Heart left ventricle (tissue), 16 donors: ENCODE results near the gene SMAD3. TPM values are rescaled to one million over a fixed set of nuclear protein-coding genes. Genes with fewer than 3 reads are reported as not detected.
A peak's percentile ranks its signal among the peaks of the same experiment; 100 is the strongest.

Experiments
- ATAC-seq, 4 donors: fragments of 200-7000 bp; cut with Tn5 transposase; one replicate each; pipeline ENCODE4 v1.9.1; 2020 to 2022; ENCODE audit warnings: moderate library complexity in 4 of 4, mild to moderate bottlenecking in 3 of 4, moderate number of reproducible peaks in 1 of 4
- DNase-seq, 5 donors: peaks; one replicate each; pipeline ENCODE4 v3.0.0-alpha.2; 2020
- H3K27ac ChIP-seq, 12 donors: fragments of 200-600 bp; sonication (generic) in 4 of 12; one replicate each; pipeline versions ENCODE4 v1.5.0 to v1.8.0; 2016 to 2022; ENCODE audit warnings: mild to moderate bottlenecking in 2 of 12
- H3K27me3 ChIP-seq, 9 donors: fragments of 200-600 bp; sonication (generic) in 2 of 9; one replicate each; pipeline versions ENCODE4 v1.5.1 to v1.8.0; 2016 to 2022; ENCODE audit warnings: mild to moderate bottlenecking in 3 of 9
- H3K36me3 ChIP-seq, 9 donors: fragments of 200-600 bp; sonication (generic) in 2 of 9; one replicate each; pipeline versions ENCODE4 v1.5.0 to v1.8.0; 2018 to 2022; ENCODE audit warnings: mild to moderate bottlenecking in 2 of 9
- H3K4me1 ChIP-seq, 12 donors: fragments of 200-600 bp; sonication (generic) in 4 of 12; one replicate each; pipeline versions ENCODE4 v1.5.0 to v1.8.0; 2016 to 2022; ENCODE audit warnings: mild to moderate bottlenecking in 3 of 12
- H3K4me3 ChIP-seq, 12 donors: fragments of 200-600 bp; sonication (generic) in 4 of 12; one replicate each; pipeline versions ENCODE4 v1.5.0 to v1.8.0; 2017 to 2022; ENCODE audit warnings: mild to moderate bottlenecking in 9 of 12, moderate library complexity in 4 of 12
- H3K9me3 ChIP-seq, 12 donors: fragments of 200-600 bp; sonication (generic) in 4 of 12; one replicate each; pipeline versions ENCODE4 v1.5.0 to v1.8.0; 2016 to 2022; ENCODE audit warnings: mild to moderate bottlenecking in 1 of 12
- POLR2A ChIP-seq, 2 donors: fragments of 450-650 bp; IDR thresholded peaks; one replicate each; pipeline ENCODE4 v1.6.1; 2017; ENCODE audit warnings: antibody characterized with exemption in 2 of 2, mild to moderate bottlenecking in 2 of 2, moderate library complexity in 2 of 2
- WGBS, 4 donors: extraction: QIAGEN DNeasy Blood & Tissue Kit in 2 of 4; methylation state at CpG; one replicate each; pipeline versions ENCODE4 v1.1.5 to v1.1.7; 2013 to 2018; 5-methylcytosine and 5-hydroxymethylcytosine counted together
- intact Hi-C, 10 donors: fragments of 100-400 bp; cut with DNase I; formaldehyde crosslinking; loops; one replicate each; pipeline versions ENCODE4 v1.11.1 to v1.14.2; 2022
- polyA plus RNA-seq, 2 donors: library from polyadenylated mRNA; stranded (reverse); fragments of 200-250 nt; gene quantifications; one replicate each; pipeline ENCODE4 v1.2.3, GENCODE V29; 2013
- total RNA-seq, 9 donors: library from RNA; depleted of rRNA in 2 of 9; stranded (reverse); fragments of >200 nt in 2 of 9; fragmentation: NEBNext Ultra II Directional in 3 of 9; extraction: Animal tissue kit (Norgen Biotek cat#: 25700) in 3 of 9; gene quantifications; one replicate each; pipeline versions ENCODE4 v1.1.0 to v1.2.4, GENCODE V29; 2016 to 2023
- TF ChIP-seq, protein P1 (sequence below), 12 donors: fragments of 200-600 bp; sonication (generic) in 4 of 12; IDR thresholded peaks; one replicate each; pipeline versions ENCODE4 v1.5.0 to v1.8.0; 2018 to 2022; ENCODE audit warnings: antibody characterized with exemption in 12 of 12, mild to moderate bottlenecking in 5 of 12
- donor health status: ischemic (EF 13 %, LVEDD 7.1; RV severe dilation, severe dysfunction).
- donor health status: healthy with polysubstance abuse.
- donor health status: DM: no; HTN: yes; CAD: no.
- donor health status: DM: no; HTN: no; CAD: no.
- donor health status: ischemic (EF 25% LVEDD 6.9; RV normal size, moderate dysfunction).
- donor health status: ischemic (EF 25% LVEDD 5.7; RV mildly dilated, moderate dysfunction).
- donor health status: healthy.
- donor health status: DM: yes; HTN: yes; CAD: no.
- donor health status: ischemic (EF 35%, LVEDD 5.7; RV mildly dilated, moderate dysfunction).
- donor health status: nonischemic (EF 11% LVEDD 7.7; RV severe dilation, severe dysfunction).
- donor health status: DM: yes; HTN: yes; CAD: no.
- donor health status: PGD.
- donor health status: ischemic (EF 29% LVEDD 5.4; RV normal size, mild dysfunction).
- donor health status: nonischemic (EF 23%, LVEDD 6.1; RV moderate dilation, normal function).

Gene SMAD3
- total and polyA plus RNA-seq, 11 donors = 5.6 to 34.3 (median 15.3) TPM

DNA sequence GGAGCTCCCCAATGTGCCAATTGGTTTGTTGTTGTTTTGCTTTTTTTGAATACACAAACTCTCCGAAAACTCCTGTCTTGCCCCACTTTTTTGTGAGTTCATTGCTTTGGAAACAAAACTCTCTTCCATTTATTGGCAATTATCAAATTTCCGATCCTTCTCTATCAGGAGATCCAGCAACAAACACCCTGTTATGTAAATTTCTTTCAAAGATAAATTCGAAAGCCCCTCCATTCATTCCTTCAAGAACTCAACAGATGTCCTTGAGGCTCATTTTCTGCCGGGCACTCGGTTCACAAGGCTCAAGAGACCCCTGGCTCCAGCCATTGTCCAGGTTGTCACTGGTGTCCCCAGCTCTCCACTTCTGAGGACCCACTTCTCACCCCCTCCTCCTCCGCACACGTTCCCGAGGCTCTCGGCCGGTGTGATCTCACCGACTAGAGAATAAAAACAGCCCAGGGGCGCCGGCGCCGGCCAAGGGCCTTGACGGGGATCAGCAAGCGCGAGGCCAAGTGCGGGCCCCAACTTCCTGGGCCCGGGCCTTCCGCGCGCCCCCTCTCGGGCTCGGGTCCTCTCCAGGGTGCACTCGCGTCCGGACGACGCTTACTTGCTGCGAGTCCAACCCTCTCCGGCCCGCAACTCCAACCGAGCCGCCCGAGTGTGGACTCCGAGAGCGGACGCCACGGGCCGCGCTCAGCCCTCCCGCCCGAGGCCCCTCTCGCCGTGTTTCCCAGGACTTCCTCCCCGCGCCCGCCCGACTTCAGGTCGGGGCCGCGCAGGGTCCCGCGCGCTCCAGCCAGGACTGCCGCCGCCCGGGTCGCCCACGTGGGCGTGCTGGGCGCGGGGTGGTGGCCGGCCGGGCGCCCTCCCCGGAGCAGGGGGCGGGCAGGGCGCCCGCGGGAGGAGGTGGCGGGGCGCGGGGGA, 533 bp upstream of the SMAD3 start:
- H3K4me1 ChIP-seq = peaks cover 5 to 44% (median 27%) of the 10 kb centered on the region in 12 donors
- intact Hi-C loops = loop anchor here in 9 of 10 donors (2.0 to 10.0 kb wide), 14 partner anchors 42 to 240 kb away; partner anchors contain the start of genes AAGAB (in 7 of the 9) and IQCH (in 7 of the 9)
- no peaks in the 10 kb centered on the region for H3K9me3 ChIP-seq
- TF ChIP-seq POLR2A (IDR thresholded peaks at IDR 0.05) = no peak
- TF ChIP-seq, protein P1, sequence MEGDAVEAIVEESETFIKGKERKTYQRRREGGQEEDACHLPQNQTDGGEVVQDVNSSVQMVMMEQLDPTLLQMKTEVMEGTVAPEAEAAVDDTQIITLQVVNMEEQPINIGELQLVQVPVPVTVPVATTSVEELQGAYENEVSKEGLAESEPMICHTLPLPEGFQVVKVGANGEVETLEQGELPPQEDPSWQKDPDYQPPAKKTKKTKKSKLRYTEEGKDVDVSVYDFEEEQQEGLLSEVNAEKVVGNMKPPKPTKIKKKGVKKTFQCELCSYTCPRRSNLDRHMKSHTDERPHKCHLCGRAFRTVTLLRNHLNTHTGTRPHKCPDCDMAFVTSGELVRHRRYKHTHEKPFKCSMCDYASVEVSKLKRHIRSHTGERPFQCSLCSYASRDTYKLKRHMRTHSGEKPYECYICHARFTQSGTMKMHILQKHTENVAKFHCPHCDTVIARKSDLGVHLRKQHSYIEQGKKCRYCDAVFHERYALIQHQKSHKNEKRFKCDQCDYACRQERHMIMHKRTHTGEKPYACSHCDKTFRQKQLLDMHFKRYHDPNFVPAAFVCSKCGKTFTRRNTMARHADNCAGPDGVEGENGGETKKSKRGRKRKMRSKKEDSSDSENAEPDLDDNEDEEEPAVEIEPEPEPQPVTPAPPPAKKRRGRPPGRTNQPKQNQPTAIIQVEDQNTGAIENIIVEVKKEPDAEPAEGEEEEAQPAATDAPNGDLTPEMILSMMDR (IDR thresholded peaks at IDR 0.05) = peak in 3 of 12 donors; percentile 17 to 22 (median 21)
- ATAC-seq (no peak), DNase-seq (peak in 2 of 5 donors; percentile 68 to 87)
- H3K36me3 ChIP-seq = no peaks in the 10 kb centered on the region
- peak overlapping the region; percentile 77 to 96 (median 92) for H3K27ac ChIP-seq
- no peaks in the 10 kb centered on the region for H3K27me3 ChIP-seq
- WGBS, 4 donors = 4 to 13% (median 6%) methylated on average over 27 to 75 of the region's 75 CpGs
- H3K4me3 ChIP-seq = peak overlapping the region; percentile 78 to 95 (median 88)

DNA sequence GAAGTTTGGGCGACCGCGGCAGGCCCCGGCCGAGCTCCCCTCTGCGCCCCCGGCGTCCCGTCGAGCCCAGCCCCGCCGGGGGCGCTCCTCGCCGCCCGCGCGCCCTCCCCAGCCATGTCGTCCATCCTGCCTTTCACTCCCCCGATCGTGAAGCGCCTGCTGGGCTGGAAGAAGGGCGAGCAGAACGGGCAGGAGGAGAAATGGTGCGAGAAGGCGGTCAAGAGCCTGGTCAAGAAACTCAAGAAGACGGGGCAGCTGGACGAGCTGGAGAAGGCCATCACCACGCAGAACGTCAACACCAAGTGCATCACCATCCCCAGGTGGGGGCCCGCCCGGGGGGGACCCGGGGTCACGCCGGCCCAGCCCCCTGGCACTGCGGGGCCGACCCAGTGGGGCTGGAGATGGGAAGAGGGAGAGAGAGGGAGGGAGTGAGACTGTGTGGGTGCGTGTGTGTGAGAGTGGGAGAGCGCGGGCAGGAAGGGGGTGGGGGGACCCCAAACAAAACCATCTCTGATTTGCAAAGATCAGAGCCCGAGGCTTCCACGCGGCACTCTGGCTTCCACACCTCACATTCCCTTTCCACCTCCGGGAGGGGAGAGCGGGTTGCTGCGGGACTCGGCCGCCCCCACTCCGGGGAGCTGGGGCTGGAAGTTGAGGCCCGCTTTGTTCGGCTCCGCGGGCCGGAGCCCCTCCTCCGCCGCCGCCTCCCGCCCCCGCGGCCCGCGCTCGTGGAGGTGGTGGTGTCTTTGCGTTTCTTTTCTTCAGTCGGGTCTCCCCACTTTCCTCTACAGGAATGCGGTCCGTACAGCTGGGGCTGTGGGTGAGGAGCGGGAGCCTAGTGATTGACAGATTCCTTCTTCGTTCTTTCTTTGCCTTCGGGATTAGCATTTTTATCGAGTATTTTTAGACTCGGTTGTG, 898 bp downstream of the SMAD3 start:
- peaks cover 0 to 10% (median 4%) of the 10 kb centered on the region in 9 donors for H3K36me3 ChIP-seq
- ATAC-seq (peak in 1 of 4 donors; percentile 8), DNase-seq (peak in 2 of 5 donors; percentile 45 to 46)
- peak overlapping the region; percentile 78 to 95 (median 88) for H3K4me3 ChIP-seq
- 0 to 1% (median 1%) methylated on average over 47 to 72 of the region's 72 CpGs for WGBS, 4 donors
- no peaks in the 10 kb centered on the region for H3K9me3 ChIP-seq
- no peaks in the 10 kb centered on the region for H3K27me3 ChIP-seq
- peaks cover 5 to 56% (median 37%) of the 10 kb centered on the region in 12 donors for H3K4me1 ChIP-seq
- H3K27ac ChIP-seq = peak overlapping the region; percentile 77 to 96 (median 92)
- no peak for TF ChIP-seq POLR2A (IDR thresholded peaks at IDR 0.05)
- TF ChIP-seq, protein P1 (IDR thresholded peaks at IDR 0.05) = peak in 1 of 12 donors; percentile 11
- intact Hi-C loops = loop anchor here in 9 of 10 donors (5.0 to 10.0 kb wide), 13 partner anchors 41 to 239 kb away; partner anchors contain the start of genes AAGAB (in 7 of the 9) and IQCH (in 7 of the 9)

DNA sequence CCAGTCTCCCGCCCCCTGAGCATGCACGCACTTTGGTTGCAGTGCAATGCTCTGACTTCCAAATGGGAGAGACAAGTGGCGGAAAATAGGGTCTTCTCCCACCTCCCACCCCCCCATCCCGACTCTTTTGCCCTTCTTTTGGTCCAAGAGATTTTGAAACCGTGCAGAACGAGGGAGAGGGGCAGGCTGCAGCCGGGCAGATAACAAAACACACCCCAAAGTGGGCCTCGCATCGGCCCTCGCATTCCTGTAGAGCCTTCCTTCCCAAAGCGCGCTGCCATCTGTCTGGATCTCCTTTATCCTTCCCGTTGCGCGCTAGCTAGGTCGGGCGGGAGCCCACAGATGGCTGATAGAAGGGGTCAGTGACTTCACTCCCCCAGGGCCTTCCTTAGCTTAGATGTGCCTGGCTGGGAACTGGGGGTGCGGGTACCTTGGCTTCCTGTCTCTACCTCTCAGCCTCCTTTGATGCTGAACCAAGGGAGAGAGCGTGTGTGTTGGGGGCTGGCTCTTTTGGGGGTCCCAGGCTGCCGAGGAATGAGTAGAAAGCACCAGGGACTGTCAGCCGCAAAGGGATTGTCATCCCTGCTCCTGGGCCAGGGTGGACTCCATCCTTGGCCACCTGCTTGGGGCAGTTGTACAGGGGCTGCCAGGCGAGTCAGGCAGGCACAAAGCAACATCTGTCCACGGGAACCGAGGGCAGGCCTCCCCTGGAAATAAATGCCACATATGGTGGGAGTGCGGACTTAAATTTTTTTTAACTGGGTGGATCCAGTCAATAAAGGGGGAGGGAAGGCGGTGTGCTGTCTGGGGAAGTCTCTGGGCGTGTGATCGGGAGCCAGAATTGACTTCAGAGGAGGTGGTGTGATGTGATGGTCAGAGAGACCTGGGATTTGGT, 1.8 kb downstream of the SMAD3 start:
- H3K4me1 ChIP-seq = peaks cover 5 to 59% (median 38%) of the 10 kb centered on the region in 12 donors

More for the DNA sequence above, 1.8 kb downstream of the SMAD3 start:
- H3K4me3 ChIP-seq = peak overlapping the region; percentile 78 to 95 (median 88)
- ATAC-seq = peak in 2 of 4 donors; percentile 2 to 8
- TF ChIP-seq, protein P1 (IDR thresholded peaks at IDR 0.05) = no peak
- TF ChIP-seq POLR2A (IDR thresholded peaks at IDR 0.05) = no peak
- no peak for DNase-seq
- 15 to 20% (median 18%) methylated on average over 28 of the region's 28 CpGs for WGBS, 4 donors
- no peaks in the 10 kb centered on the region for H3K9me3 ChIP-seq
- H3K27ac ChIP-seq = peak overlapping the region in 10 of 12 donors; percentile 38 to 96 (median 92)
- H3K27me3 ChIP-seq = no peaks in the 10 kb centered on the region
- H3K36me3 ChIP-seq = peaks cover 0 to 19% (median 4%) of the 10 kb centered on the region in 9 donors
- intact Hi-C loops = loop anchor here in 9 of 10 donors (5.0 to 10.0 kb wide), 13 partner anchors 40 to 238 kb away; partner anchors contain the start of genes AAGAB (in 7 of the 9) and IQCH (in 7 of the 9)
